ENCODE results near the gene NAP1L4. TPM values are rescaled to one million over a fixed set of nuclear protein-coding genes. Genes with fewer than 3 reads are reported as not detected.

Gene NAP1L4
- total RNA-seq, 1 experiment from 2014 or later: 274 TPM

- no peak for DNase-seq (ENCODE audit: low read depth, low spot score)
These were observed 44.3 kb upstream of the NAP1L4 start for GRCh38 chr11:3036419-3036818.

GRCh38 chr11:3035333-3035732 lies 43.2 kb upstream of the NAP1L4 start:
- no peaks in the 10 kb centered on the region for H3K27me3 ChIP-seq (ENCODE audit: control insufficient read depth, insufficient read depth, low read length)
- no TSS peak for BruUV-seq (replicated peaks)
- in situ Hi-C loops (cut with HindIII; ENCODE audit: low pct_unique_long_range_greater_than_20kb, low sequenced_read_pairs): no loop called here
- H3K36me3 ChIP-seq (ENCODE audit: control insufficient read depth, insufficient read depth, low read length): peaks cover 52% of the 10 kb centered on the region
- ATAC-seq (no peak), DNase-seq (ENCODE audit: low read depth, low spot score) (no peak)
- CTCF ChIA-PET: interaction anchor here (0.9 to 5.1 kb wide), 3 partner anchors 13 to 55 kb away, joined by 3 to 72 read pairs (median 3); no protein-coding TSS in a partner anchor
- H3K9me3 ChIP-seq (ENCODE audit: control insufficient read depth, insufficient read depth, low read depth, low read length): no peaks in the 10 kb centered on the region
- POLR2A ChIA-PET: no interaction called here
- H3K27ac ChIP-seq (ENCODE audit: low read length): no peak overlapping the region
- H3K4me1 ChIP-seq (ENCODE audit: control insufficient read depth, insufficient read depth, low read length): no peaks in the 10 kb centered on the region
- intact Hi-C loops (cut with micrococcal nuclease; ENCODE audit: unreplicated experiment): loop anchor here (2.0 kb wide), 1 partner anchor 59 kb away; no protein-coding TSS in a partner anchor
- H3K4me3 ChIP-seq (ENCODE audit: low read depth in 2 of 2, low read length in 2 of 2): no peak overlapping the region
- no peak for TF ChIP-seq CTCF (IDR thresholded peaks at IDR 0.05)
- TF ChIP-seq POLR2AphosphoS5 (IDR thresholded peaks at IDR 0.05; ENCODE audit: low read depth, low read length): 0 out of 2 replicates have a peak, but pooled peaks have one; percentile 4
- TF ChIP-seq SIN3A (IDR thresholded peaks at IDR 0.05; ENCODE audit: borderline replicate concordance, insufficient read depth, low read depth, low read length): no peak

More at GRCh38 chr11:3036419-3036818, 44.3 kb upstream of the NAP1L4 start:
- Histone ChIP-seq H3K27me3 (ENCODE audit: control insufficient read depth, insufficient read depth, low read length) (no peaks in the 10 kb centered on the region), H3K4me1 (ENCODE audit: control insufficient read depth, insufficient read depth, low read length) (no peaks in the 10 kb centered on the region), H3K4me3 (ENCODE audit: low read depth in 2 of 2, low read length in 2 of 2) (no peak overlapping the region), H3K27ac (ENCODE audit: low read length) (no peak overlapping the region), H3K36me3 (ENCODE audit: control insufficient read depth, insufficient read depth, low read length) (peaks cover 51% of the 10 kb centered on the region), H3K9me3 (ENCODE audit: control insufficient read depth, insufficient read depth, low read depth, low read length) (no peaks in the 10 kb centered on the region)
- no TSS peak for BruUV-seq (replicated peaks)
- TF ChIP-seq POLR2AphosphoS5 (IDR thresholded peaks at IDR 0.05; ENCODE audit: low read depth, low read length) (no peak), CTCF (IDR thresholded peaks at IDR 0.05) (no peak), REST (IDR thresholded peaks at IDR 0.05; ENCODE audit: insufficient read depth in 1 of 2, low read depth in 2 of 2, low read length in 1 of 2) (no peak), SIN3A (IDR thresholded peaks at IDR 0.05; ENCODE audit: borderline replicate concordance, insufficient read depth, low read depth, low read length) (no peak), TCF7L2 (IDR thresholded peaks at IDR 0.05; ENCODE audit: low read depth, low read length) (no peak)
- ATAC-seq: no peak
- in situ Hi-C loops (cut with HindIII; ENCODE audit: low pct_unique_long_range_greater_than_20kb, low sequenced_read_pairs): no loop called here
- intact Hi-C loops (cut with micrococcal nuclease; ENCODE audit: unreplicated experiment): no loop called here
- POLR2A ChIA-PET: no interaction called here
- CTCF ChIA-PET: interaction anchor here (0.7 to 5.1 kb wide), 2 partner anchors 11 to 54 kb away, joined by 5 to 72 read pairs; no protein-coding TSS in a partner anchor

Data from Panc1 (cell line).